ENCODE data around the gene CCL20. TPM values are rescaled to one million over a fixed set of nuclear protein-coding genes. Genes with fewer than 3 reads are reported as not detected.

The CCL20 gene
- total RNA-seq, 2 experiments from 2014 or later, result not detected

DNA sequence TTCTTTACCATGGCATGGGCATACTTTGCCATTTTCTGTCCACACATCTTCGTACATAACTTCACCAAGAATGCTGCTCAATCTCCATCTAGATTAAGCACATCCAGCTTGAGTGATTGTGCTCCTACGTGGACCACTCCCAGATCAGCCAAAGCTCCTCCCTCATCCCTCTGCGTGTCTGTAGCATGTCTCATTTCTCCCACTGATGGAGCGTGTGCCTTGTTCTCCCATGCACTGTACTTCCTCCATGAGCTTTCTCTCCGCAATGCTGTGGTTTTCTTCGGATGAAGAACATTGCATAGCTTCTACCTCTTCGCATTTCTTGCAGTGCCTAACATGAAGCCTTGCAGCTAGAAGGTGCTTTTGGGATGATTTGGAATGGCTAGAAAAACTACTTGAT, 13.5 kb downstream of the CCL20 start:
- POLR2A ChIA-PET, result interaction anchor here (0.5 kb wide), 1 partner anchor 8 kb away, joined by 6 read pairs; no protein-coding TSS in a partner anchor
- no peak for TF ChIP-seq EZH2phosphoT487 (IDR thresholded peaks at IDR 0.05; ENCODE audit: borderline replicate concordance, low read depth, low read length)
- TF ChIP-seq, protein P1, sequence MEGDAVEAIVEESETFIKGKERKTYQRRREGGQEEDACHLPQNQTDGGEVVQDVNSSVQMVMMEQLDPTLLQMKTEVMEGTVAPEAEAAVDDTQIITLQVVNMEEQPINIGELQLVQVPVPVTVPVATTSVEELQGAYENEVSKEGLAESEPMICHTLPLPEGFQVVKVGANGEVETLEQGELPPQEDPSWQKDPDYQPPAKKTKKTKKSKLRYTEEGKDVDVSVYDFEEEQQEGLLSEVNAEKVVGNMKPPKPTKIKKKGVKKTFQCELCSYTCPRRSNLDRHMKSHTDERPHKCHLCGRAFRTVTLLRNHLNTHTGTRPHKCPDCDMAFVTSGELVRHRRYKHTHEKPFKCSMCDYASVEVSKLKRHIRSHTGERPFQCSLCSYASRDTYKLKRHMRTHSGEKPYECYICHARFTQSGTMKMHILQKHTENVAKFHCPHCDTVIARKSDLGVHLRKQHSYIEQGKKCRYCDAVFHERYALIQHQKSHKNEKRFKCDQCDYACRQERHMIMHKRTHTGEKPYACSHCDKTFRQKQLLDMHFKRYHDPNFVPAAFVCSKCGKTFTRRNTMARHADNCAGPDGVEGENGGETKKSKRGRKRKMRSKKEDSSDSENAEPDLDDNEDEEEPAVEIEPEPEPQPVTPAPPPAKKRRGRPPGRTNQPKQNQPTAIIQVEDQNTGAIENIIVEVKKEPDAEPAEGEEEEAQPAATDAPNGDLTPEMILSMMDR (conservative IDR thresholded peaks at IDR 0.05; ENCODE audit: low read length), result no peak
- no peak for DNase-seq (ENCODE audit: low spot score)
- CTCF ChIA-PET (ENCODE audit: unreplicated experiment), result no interaction called here
- no peak overlapping the region for H2AFZ ChIP-seq (ENCODE audit: low read length)
- H3K4me1 ChIP-seq (ENCODE audit: insufficient read depth, low read length, poor library complexity, severe bottlenecking), result no peaks in the 10 kb centered on the region
- no peaks in the 10 kb centered on the region for H4K20me1 ChIP-seq (ENCODE audit: insufficient read depth, low read length)
- H3K4me2 ChIP-seq (ENCODE audit: low read length), result no peak overlapping the region
- no peaks in the 10 kb centered on the region for H3K79me2 ChIP-seq (ENCODE audit: insufficient read depth, low read depth, low read length)
- intact Hi-C loops (cut with micrococcal nuclease; ENCODE audit: unreplicated experiment), result no loop called here
- no TSS peak for BruUV-seq (replicated peaks)
- H3K4me3 ChIP-seq (ENCODE audit: low read depth, low read length, poor library complexity, severe bottlenecking), result no peak overlapping the region
- no peak overlapping the region for H3K27ac ChIP-seq (ENCODE audit: low read depth, low read length, poor library complexity, severe bottlenecking)
- no peaks in the 10 kb centered on the region for H3K9me3 ChIP-seq (ENCODE audit: low read length)
- no peaks in the 10 kb centered on the region for H3K9me2 ChIP-seq (ENCODE audit: insufficient read depth, low read length)
- H3K36me3 ChIP-seq (ENCODE audit: insufficient read depth, low read length), result no peaks in the 10 kb centered on the region

DNA sequence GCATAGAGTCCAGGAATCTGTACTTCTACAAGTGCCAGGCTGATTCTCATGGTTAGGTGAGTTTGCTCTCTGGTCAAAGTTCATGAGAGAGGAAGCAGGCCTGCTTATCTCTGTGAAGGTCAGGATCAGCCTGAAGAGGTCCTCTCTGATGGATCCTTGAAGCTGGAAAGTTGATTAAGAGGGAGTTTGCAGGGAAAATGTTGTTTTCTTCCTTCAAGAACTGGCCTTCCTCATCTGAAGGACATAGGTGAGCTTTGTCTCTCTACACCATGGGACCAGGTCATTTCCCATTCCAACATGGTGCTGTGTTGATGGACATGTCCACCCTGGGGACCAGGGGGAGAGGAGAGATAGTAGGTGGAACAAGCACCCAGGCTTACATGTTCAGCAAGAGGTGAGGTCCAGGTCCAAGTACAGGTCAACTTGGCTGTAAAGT, 14.9 kb downstream of the CCL20 start:
- Histone ChIP-seq H4K20me1 (ENCODE audit: insufficient read depth, low read length) (no peaks in the 10 kb centered on the region), H3K79me2 (ENCODE audit: insufficient read depth, low read depth, low read length) (no peaks in the 10 kb centered on the region), H2AFZ (ENCODE audit: low read length) (no peak overlapping the region), H3K4me1 (ENCODE audit: insufficient read depth, low read length, poor library complexity, severe bottlenecking) (no peaks in the 10 kb centered on the region), H3K27ac (ENCODE audit: low read depth, low read length, poor library complexity, severe bottlenecking) (no peak overlapping the region), H3K9me2 (ENCODE audit: insufficient read depth, low read length) (no peaks in the 10 kb centered on the region), H3K4me3 (ENCODE audit: low read depth, low read length, poor library complexity, severe bottlenecking) (no peak overlapping the region), H3K4me2 (ENCODE audit: low read length) (no peak overlapping the region), H3K36me3 (ENCODE audit: insufficient read depth, low read length) (no peaks in the 10 kb centered on the region), H3K9me3 (ENCODE audit: low read length) (no peaks in the 10 kb centered on the region)
- ChIA-PET CTCF (ENCODE audit: unreplicated experiment) (no interaction called here), POLR2A (interaction anchor here (0.6 kb wide), 1 partner anchor 580 kb away, joined by 3 read pairs; no protein-coding TSS in a partner anchor)
- intact Hi-C loops (cut with micrococcal nuclease; ENCODE audit: unreplicated experiment), result no loop called here
- DNase-seq (ENCODE audit: low spot score), result no peak
- no TSS peak for BruUV-seq (replicated peaks)
- TF ChIP-seq, protein P1 (conservative IDR thresholded peaks at IDR 0.05; ENCODE audit: low read length), result no peak
- no peak for TF ChIP-seq EZH2phosphoT487 (IDR thresholded peaks at IDR 0.05; ENCODE audit: borderline replicate concordance, low read depth, low read length)

DNA sequence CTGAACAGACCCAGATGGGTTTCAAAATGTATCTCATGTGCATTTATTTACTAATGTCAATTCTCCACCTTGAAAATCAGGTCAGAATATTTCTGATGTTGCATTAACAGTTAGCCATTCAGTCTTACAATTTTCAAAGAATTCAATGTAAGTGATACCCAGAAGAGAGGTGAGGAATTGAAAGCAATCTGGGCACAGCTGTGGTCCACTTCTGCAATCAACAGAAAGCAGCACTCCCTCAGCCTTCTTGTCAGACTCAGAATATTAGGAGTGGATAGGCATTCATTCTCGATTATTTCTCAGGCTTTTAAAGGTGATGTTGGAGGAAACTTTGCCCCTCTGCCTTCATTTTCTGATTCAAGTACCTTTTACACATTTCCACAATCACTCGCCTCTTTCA, 15.7 kb downstream of the CCL20 start:
- POLR2A ChIA-PET, result interaction anchor here (0.5 to 0.6 kb wide), 2 partner anchors 27 to 212 kb away, joined by 3 to 4 read pairs; no protein-coding TSS in a partner anchor
- H3K9me2 ChIP-seq (ENCODE audit: insufficient read depth, low read length), result no peaks in the 10 kb centered on the region
- no peaks in the 10 kb centered on the region for H3K79me2 ChIP-seq (ENCODE audit: insufficient read depth, low read depth, low read length)
- no peaks in the 10 kb centered on the region for H4K20me1 ChIP-seq (ENCODE audit: insufficient read depth, low read length)
- intact Hi-C loops (cut with micrococcal nuclease; ENCODE audit: unreplicated experiment), result no loop called here
- H3K36me3 ChIP-seq (ENCODE audit: insufficient read depth, low read length), result no peaks in the 10 kb centered on the region
- no peak overlapping the region for H2AFZ ChIP-seq (ENCODE audit: low read length)
- H3K4me1 ChIP-seq (ENCODE audit: insufficient read depth, low read length, poor library complexity, severe bottlenecking), result no peaks in the 10 kb centered on the region
- TF ChIP-seq, protein P1 (conservative IDR thresholded peaks at IDR 0.05; ENCODE audit: low read length), result no peak
- no peak for TF ChIP-seq EZH2phosphoT487 (IDR thresholded peaks at IDR 0.05; ENCODE audit: borderline replicate concordance, low read depth, low read length)
- no peak overlapping the region for H3K4me2 ChIP-seq (ENCODE audit: low read length)
- no peak overlapping the region for H3K27ac ChIP-seq (ENCODE audit: low read depth, low read length, poor library complexity, severe bottlenecking)
- H3K9me3 ChIP-seq (ENCODE audit: low read length), result no peaks in the 10 kb centered on the region
- DNase-seq (ENCODE audit: low spot score), result no peak
- no peak overlapping the region for H3K4me3 ChIP-seq (ENCODE audit: low read depth, low read length, poor library complexity, severe bottlenecking)
- no TSS peak for BruUV-seq (replicated peaks)
- CTCF ChIA-PET (ENCODE audit: unreplicated experiment), result no interaction called here

Measured in OCI-LY7 (cell line).